Astrocyte of the spinal cord (primary cell): ENCODE data around the gene FNDC1.

Experiments
- DNase-seq: peaks from one replicate; pipeline ENCODE4 v3.0.0; 2011; ENCODE audit warnings: low read depth, low spot score
- H3K4me3 ChIP-seq: 2 replicates; pipeline ENCODE4 v1.5.1; 2011; ENCODE audit warnings: low read depth, mild to moderate bottlenecking, low read length, moderate library complexity
- CTCF ChIP-seq: IDR thresholded peaks from 2 replicates; pipeline ENCODE4 v1.5.1; 2012; ENCODE audit warnings: low read depth, mild to moderate bottlenecking, low read length, inconsistent platforms
- in situ Hi-C: cut with HindIII; loops from 2 replicates; pipeline ENCODE4 v1.10.0; 2017; ENCODE audit warnings: low sequenced_read_pairs

FNDC1 gene

GRCh38 chr6:159224452-159224851, 55.3 kb downstream of the FNDC1 start:
- no peak for DNase-seq
- TF ChIP-seq CTCF = no peak
- no peak overlapping the region for H3K4me3 ChIP-seq
- in situ Hi-C loops = no loop called here

- in situ Hi-C loops = no loop called here
- no peak for DNase-seq
- H3K4me3 ChIP-seq = no peak overlapping the region
- TF ChIP-seq CTCF = no peak
Measured at GRCh38 chr6:159229651-159230051, 60.5 kb downstream of the FNDC1 start.

- DNase-seq = no peak
- no peak for TF ChIP-seq CTCF
- H3K4me3 ChIP-seq = no peak overlapping the region
- in situ Hi-C loops = no loop called here
Measured at GRCh38 chr6:159232106-159232645, 63.0 kb downstream of the FNDC1 start.

GRCh38 chr6:159232751-159233150, 63.6 kb downstream of the FNDC1 start:
- TF ChIP-seq CTCF = no peak
- no peak overlapping the region for H3K4me3 ChIP-seq
- DNase-seq = no peak
- in situ Hi-C loops = no loop called here

GRCh38 chr6:159233365-159234101, 64.3 kb downstream of the FNDC1 start:
- in situ Hi-C loops = no loop called here
- TF ChIP-seq CTCF = no peak
- no peak overlapping the region for H3K4me3 ChIP-seq
- no peak for DNase-seq

GRCh38 chr6:159234102-159234553, 64.9 kb downstream of the FNDC1 start:
- no peak overlapping the region for H3K4me3 ChIP-seq
- in situ Hi-C loops = no loop called here
- DNase-seq = no peak
- TF ChIP-seq CTCF = no peak
